GM19467 (cell line): Measurements from ENCODE around the gene NRDC.
"Not testable (repeated sequence)": the region's sequence is repeated elsewhere in the genome, so short reads cannot be mapped to it uniquely, and the experiment has no call there.

ENCODE experiments used
- ATAC-seq: cut with Tn5 transposase; IDR thresholded peaks from one replicate; pipeline ENCODE4 v1.9.1; 2021; ENCODE audit warnings: mild to moderate bottlenecking, moderate library complexity; ENCODE audit not compliant: unreplicated experiment

The NRDC gene

DNA sequence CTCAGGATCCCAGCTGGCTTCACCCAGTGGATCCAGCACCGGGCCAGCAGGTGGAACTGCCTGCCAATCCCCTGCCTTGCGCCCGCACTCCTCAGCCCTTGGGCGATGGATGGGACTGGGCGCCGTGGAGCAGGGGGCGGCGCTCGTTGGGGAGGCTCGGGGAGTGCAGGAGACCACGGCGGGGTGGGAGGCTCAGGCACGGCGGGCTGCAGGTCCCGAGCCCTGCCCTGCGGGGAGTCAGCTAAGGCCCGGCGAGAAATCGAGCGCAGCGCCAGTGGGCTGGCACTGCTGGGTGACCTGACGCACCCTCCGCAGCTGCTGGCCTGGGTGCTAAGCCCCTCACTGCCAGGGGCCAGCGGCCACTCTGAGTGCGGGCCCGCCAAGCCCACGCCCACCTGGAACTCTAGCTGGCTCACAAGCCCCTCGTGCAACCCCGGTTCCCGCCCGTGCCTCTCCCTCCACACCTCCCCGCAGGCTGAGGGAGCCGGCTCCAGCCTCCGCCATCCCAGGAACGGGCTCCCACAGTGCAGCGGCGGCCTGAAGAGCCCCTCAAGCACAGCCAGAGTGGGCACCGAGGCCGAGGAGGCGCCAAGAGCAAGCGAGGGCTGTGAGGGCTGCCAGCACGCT lies 31.1 kb downstream of the NRDC start:
- no peak for ATAC-seq

DNA sequence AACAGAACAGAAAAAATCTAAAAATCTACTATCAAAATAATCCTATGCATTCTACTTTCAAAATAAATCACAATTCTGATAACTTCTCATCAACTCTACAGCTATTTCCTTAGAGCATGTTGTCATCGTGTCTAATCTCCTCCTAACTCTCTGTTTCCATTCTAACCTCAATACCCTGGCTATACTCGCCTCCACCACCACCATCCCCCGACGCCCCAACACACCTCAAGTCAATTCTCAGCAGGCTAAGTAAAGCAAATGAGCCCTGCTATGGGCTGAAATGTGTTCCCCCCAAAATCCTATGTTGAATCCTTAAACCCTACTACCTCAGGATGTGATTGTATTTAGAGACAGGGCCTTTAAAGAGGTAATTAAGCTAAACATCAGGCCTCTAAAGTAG lies 34.6 kb downstream of the NRDC start:
- ATAC-seq = no peak

- no peak for ATAC-seq
Observed at GRCh38 chr1:51842261-51842660, 36.3 kb downstream of the NRDC start.

DNA sequence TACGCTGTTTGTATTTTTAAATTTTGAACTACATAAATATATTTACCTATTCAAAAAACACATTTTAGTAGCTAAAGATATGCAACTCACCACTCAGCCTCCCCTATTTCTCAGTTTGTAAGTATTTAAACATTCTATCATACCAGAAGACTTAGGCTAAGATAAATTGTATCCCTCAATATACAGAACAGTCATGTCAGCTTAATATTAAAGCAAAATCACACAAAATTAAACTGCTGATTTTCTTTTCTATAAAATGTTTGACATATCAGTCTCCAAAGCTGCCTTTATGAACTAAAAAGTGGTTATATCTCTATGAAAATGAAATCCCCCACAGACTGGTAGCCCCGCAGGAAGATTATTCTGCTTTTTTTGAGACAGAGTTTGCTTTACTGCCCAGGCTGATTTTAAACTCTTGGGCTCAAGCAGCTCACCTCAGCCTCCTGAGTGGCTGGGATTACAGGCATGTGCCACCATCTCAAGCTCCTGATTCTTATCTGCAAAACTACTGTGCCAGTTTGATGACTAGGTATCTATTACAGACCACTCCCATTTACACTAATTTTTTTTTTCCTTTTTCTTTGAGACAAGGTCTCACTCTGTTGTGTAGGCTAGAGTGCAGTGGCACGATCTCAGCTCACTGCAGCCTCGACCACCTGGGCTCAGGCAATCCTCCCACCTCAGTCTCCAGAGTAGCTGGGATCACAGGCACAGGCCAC lies 37.6 kb downstream of the NRDC start:
- ATAC-seq = no peak

DNA sequence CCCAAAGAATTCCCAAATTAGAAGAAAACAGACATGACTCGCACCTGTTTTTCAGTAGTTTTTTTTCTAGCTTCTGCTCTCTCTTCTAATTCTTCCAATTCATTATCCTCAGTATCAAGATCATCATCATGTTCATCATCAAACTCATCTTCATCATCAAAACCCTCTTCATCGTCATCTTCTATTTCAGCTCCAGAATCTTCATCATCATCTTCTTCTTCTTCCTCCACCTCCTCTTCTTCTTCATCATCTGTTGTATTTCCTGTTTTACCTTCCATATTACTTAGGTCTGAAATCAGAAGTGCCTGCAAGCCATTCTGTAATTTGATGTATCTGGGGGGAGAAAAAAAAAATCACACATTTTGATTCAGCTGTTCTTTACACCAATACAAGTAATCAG lies 38.3 kb downstream of the NRDC start:
- no peak for ATAC-seq

GRCh38 chr1:51839094-51839493 lies 39.4 kb downstream of the NRDC start:
- no peak for ATAC-seq

- no peak for ATAC-seq
Observed at GRCh38 chr1:51837243-51837642, 41.3 kb downstream of the NRDC start.

GRCh38 chr1:51833700-51834099 lies 44.8 kb downstream of the NRDC start:
- no peak for ATAC-seq

- no peak for ATAC-seq
Observed at GRCh38 chr1:51829058-51829457, 49.5 kb downstream of the NRDC start.

GRCh38 chr1:51819810-51820209 lies 58.7 kb downstream of the NRDC start:
- no peak for ATAC-seq

GRCh38 chr1:51819021-51819420 lies 59.5 kb downstream of the NRDC start:
- ATAC-seq = not testable (repeated sequence)

- no peak for ATAC-seq
Observed at GRCh38 chr1:51818487-51818886, 60.0 kb downstream of the NRDC start.

GRCh38 chr1:51814513-51814912 lies 64.0 kb downstream of the NRDC start:
- ATAC-seq = no peak

DNA sequence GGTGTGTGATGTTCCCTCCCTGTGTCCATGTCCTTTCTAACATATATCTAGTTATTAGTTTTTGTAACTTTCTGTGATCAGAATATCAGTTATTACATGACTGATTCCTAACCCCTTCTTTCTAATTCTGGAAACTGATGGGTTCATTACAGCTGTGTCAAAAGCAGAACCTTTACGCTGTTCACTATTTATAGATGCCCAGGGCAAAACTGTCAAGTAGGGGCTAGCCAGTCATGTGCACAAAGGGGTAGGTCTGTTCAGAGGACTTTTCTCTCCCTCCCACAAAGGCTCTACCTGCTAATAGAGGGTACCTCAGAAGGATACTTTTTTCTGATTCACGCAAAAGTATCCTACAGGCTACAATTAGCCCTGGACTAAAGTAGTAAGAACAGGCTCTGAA lies 79.2 kb downstream of the NRDC start:
- ATAC-seq = no peak

- no peak for ATAC-seq
Observed at GRCh38 chr1:51794868-51795267, 83.7 kb downstream of the NRDC start.

DNA sequence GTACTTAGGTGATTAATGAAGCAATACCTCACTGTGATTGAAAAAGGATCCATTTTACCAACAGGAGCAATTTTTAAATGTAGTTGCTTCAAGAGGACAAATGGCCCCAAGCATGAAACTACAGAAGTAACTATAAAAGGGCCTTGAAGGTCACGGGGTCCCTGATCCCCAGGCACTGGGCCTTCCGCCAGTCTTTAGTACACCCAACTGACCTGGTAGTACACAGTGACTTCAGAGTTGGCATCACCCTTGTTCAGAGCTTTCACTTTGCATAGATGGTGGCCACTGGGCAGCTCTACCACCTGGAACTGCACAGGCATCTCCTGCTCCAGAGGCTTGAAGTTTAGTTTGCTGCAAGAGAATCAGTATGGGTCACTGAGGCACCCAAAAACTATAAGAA lies 84.3 kb downstream of the NRDC start:
- ATAC-seq = no peak

DNA sequence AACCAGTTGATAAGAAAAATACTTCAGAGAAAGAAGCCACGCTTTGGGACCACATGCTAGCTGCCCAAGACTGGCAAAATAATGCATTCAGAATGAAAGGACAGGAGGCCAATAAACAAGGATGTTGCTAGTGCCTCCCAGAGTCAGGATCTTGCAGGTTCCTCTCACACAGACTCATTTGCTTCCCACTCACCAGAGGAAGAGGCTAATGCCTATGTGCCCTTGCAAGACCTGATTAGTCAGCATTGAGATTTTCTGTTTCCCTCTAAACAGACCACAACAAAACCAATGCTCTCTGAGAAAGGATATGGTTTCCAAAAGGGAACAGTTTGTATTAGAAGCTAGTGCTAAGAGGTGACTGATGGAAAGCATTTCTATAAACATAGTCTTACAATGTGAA lies 85.7 kb downstream of the NRDC start:
- no peak for ATAC-seq

DNA sequence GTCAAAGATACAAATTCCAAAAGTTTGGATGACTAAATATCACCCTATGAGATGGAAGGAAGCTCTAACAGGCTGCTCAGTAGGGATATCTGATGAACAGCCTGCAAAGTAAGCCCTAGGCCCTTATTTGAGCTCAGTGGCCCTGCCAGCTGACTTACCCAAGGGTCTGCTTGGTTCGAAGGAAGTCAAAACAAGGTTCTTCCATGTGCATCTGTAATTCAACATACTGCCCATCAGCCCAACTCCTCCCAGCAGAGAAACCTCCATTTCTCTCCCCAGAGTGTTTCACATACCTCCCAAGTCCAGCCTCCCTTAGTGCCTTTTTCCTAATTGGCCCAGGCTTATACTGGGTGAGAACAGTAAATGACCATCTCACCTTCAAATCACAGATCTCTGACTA lies 86.6 kb downstream of the NRDC start:
- no peak for ATAC-seq

DNA sequence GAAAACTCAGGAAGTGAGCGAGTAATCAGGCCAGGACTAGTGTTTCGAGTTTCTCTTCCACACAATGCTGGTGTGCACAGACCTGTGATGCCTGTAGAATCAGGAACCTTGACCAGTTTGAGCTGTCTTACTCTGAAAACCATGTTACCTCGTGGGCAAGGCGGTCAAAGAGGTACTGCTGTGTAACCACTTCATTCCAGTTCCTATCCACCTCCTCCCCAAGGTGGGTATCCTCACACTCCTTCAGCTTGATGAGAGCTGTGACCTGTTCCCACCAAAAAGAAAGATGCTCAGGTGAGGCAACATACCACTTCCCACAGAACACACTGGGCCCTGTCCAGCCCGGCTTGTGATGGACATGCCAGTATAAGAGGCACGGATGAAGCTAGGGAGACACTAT lies 88.1 kb downstream of the NRDC start:
- no peak for ATAC-seq

DNA sequence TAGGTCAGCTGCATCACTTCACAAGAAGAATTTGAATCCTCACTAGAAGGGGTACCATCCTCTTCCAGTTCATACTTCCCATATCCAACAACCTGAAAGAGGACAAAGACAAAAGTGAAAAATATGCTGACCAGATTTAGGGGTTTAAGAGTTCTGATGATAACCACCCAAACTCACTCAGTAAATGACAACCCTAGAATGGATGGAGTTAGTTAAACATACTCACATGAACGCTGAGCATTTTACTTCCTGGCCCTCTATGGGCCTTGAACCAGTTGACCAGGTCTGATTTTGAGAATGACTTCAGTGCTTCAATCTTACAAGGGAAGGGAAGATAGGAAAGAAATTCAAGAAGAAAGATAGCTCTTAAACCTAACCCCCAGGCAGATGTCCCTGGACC lies 89.2 kb downstream of the NRDC start:
- ATAC-seq = no peak

DNA sequence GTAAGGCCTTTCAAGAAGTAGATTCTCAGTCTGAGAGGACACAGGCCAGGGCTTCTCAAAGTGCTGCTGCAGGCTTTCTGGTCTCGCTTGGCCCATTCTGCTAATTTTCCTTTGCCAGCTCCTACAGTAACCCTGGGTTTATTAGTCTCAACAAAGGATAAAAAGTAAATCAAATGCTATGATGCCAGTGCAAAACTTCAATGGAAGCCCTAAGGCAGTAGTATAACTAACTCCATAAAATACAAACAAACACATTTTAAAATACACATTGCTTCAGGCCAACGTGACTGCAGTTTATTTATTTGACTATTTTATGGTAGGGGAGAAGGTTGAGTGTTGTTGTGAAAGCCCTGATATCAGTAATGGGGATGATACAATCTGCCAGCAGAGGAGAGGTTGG lies 89.6 kb downstream of the NRDC start:
- ATAC-seq = no peak

- ATAC-seq = no peak
Observed at GRCh38 chr1:51784997-51785421, 93.5 kb downstream of the NRDC start.

GRCh38 chr1:51780927-51781326 lies 97.6 kb downstream of the NRDC start:
- no peak for ATAC-seq
